Stimulated activated CD4-positive, alpha-beta T cell treated with anti-CD3 and anti-CD28 coated beads, Interleukin-2, amount 100 ng/mL, for 24 hours (primary cell): ENCODE results near the gene SIRT1.
"Not testable (repeated sequence)": the region's sequence is repeated elsewhere in the genome, so short reads cannot be mapped to it uniquely, and the experiment has no call there.

Experiments used
- DNase-seq, 2 donors: peaks; one replicate each; pipeline ENCODE4 v3.0.0-alpha.2; 2020

The SIRT1 gene

GRCh38 chr10:67966035-67966434, 81.6 kb downstream of the SIRT1 start:
- DNase-seq, result not testable (repeated sequence)
